Stimulated activated CD8-positive, alpha-beta memory T cell treated with anti-CD3 and anti-CD28 coated beads, Interleukin-12 subunit alpha, Interleukin-12 subunit beta, amount 100 ng/mL, for 4 hours (primary cell): ENCODE data around the gene EPC2.

Source experiments
- DNase-seq: peaks from one replicate; pipeline ENCODE4 v3.0.0-alpha.2; 2020; ENCODE audit warnings: low read depth

EPC2 gene, protein sequence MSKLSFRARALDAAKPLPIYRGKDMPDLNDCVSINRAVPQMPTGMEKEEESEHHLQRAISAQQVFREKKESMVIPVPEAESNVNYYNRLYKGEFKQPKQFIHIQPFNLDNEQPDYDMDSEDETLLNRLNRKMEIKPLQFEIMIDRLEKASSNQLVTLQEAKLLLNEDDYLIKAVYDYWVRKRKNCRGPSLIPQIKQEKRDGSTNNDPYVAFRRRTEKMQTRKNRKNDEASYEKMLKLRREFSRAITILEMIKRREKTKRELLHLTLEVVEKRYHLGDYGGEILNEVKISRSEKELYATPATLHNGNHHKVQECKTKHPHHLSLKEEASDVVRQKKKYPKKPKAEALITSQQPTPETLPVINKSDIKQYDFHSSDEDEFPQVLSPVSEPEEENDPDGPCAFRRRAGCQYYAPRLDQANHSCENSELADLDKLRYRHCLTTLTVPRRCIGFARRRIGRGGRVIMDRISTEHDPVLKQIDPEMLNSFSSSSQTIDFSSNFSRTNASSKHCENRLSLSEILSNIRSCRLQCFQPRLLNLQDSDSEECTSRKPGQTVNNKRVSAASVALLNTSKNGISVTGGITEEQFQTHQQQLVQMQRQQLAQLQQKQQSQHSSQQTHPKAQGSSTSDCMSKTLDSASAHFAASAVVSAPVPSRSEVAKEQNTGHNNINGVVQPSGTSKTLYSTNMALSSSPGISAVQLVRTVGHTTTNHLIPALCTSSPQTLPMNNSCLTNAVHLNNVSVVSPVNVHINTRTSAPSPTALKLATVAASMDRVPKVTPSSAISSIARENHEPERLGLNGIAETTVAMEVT

DNA sequence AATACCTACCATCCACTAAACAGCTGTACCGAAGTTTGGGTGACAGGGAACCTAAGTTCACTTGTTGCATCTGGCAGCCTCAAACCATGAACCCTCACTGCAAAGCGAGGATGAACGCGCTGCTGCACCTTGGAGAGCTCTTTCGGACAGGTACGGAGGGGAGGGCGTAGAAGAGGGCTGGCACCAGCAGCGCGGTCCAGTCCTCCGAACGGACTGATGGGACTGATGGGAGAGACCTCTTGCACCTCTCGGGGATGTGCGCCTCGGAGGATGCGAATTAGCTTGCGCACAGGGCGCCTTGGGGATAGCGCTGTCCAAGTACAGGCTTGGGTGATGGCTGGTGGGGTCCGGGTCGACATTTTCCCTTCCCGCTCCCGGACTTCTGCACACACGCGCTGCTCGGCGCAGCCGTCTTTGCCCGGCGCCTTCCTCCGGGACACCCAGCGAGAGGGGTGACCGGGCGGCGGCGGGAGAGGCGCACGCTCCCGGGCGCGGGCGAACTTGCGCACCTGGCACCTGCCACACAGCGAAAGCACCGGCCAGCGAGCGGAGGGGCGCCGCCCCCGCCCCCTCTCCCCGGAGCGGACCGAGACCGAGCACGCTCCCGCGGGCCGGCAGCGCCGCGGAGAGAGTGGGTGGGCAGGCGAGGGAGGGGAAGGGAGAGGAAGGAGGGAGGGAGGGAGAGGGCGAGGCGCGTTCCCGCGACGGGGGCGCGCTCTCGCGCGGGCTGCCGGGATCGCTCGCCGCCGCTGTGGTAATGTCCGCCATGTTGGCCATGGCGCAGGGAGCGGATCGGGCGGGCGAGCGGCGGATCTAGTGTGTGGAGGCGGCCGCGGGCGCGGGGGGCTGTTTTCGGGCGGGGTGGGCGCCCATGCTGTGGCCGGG, at the start of gene EPC2:
EPC2 (plus strand) TSS at position 754 of the 885 bp plus-strand sequence. CDS start 267 bp downstream, outside the sequence.
- DNase-seq: peak; percentile 89

DNA sequence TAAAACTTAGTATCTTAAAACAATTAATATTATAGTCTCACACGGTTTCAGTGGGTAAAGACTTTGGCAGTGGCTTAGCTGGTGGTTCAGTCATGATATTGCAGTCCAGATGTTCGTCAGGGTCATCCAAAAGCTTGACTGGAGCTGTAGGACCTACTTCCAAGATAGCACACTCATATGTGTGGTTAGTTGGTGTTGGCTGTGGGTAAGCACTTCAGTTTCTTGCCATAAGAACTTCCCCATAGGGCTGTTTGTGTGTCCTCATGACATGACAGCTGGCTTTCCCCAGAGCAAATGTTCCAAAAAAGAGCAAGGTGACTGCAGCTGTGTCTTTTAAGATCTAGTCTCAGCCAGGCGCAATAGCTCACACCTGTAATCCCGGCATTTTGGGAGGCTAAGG, 48.5 kb upstream of the EPC2 start:
- no peak for DNase-seq

DNA sequence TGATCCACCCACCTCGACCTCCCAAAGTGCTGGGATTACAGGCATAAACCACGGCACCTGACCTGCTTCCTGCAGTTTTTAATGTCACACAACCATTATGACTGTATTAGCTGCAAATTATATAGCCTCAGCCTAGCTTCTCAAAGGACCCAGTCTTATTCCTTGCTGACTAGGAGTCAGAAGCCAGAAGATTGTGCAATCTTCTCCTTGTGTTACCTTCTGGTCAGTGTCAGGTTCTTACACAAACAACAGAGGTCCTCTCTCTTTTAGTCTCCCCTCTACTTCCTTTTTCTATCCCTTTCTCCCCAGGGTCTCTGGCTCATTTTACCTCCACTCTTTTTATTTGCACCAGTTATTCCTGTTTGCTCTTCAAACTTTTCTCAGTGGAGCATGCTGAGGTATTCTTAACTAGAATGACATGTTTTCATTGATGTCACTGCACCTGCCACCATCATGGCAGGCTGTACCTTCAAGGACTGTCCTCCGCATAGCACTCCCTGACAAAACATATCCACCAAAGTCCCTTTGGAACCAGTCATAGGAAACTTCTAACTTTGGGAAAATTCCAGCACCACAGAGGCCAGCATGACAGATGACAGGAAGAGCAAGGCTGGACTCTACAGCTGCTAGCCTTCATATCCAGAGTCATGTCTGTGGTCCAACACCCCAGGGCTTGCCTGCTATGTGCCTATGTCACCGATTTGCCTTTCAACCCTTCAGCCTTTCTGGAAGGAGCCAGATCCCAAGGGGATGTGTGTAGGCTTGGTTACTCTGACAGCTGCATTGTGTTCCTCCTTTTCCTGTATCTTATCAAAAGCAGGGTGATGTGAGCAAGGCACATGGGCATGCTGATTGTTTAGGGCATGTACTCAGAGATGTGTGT, 45.2 kb upstream of the EPC2 start:
- DNase-seq: no peak

DNA sequence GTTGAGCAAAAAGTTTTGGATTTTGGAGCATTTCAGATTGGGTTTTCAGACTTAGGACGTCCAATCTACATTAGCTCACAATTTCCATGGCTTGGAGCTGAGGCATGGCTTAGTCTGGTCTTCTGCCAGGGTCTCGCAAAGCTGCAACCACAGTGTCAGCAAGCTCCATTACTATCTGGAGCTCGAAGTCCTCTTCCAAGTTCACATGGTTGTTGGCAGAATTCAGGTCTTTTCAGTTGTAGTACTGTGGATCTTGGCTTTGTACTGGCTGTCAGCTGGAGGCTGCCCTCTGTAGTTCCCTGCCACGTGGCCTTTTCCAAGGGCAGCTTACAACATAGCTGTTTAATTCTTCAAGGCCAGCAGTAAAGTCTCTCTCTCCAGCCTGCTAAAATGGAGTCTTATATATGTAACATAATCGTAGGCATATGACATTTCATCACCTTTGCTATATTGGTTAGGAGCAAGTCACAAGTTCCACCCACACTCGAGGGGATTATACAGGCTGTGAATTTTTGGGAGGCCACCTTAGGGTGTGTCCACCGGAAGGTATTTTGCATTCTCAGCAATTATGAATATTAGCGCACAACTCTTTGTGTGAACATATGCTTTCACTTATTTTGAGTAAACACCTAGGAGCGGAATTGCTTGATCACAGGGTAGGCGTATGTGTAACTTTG, 41.5 kb upstream of the EPC2 start:
- DNase-seq: no peak

DNA sequence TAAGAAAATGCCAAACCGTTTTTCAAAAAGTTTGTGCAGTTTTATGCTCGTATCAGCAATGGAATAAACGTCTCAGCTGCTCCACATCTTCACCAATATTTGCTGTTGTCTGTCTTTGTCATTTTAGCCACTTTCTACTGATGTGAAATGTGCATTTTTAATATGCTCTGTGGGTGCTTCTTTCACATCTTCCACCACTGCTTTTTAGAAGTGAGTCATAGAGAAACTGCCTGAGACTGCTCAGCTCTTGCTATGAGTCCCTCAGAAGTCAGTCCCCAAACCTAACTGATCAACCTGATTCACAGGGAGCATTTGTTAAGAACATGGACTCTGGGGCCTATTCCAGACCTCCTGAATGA, 41.0 kb upstream of the EPC2 start:
- DNase-seq: no peak

DNA sequence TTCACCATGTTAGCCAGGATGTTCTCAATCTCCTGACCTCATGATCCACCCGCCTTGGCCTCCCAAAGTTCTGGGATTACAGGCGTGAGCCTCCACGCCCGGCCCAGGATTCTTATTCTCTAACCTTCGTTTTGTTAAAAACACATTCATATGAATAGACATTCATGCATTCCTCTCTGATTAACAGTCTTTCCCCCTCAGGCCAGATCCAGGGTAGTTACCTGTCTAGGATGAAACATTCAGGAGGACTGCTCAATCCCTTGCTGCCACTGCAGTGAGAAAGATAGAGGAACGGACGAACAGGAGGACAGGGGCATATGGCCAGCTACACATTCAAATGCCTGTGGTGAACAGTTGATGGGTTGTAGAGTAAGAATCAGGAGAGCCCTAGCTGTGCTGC, 39.6 kb upstream of the EPC2 start:
- DNase-seq: no peak

DNA sequence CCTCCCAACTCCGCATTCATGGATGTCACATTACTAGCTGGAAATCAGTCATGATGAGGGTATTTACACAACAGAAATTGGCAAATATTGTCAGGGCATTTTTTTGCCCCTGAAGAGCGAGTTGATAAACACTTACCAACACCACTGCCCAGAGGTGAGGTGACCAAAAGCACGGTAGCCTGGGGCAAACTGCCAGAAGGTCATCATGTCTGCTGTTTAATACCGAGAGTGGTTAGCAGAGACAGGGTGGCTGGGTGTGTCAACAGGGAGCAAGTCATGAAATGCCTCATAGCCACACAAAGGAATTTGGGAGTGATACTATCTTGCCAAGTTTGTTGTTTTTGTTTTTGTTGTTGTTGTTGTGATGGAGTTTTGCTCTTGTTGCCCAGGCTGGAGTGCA, 37.0 kb upstream of the EPC2 start:
- DNase-seq: no peak

DNA sequence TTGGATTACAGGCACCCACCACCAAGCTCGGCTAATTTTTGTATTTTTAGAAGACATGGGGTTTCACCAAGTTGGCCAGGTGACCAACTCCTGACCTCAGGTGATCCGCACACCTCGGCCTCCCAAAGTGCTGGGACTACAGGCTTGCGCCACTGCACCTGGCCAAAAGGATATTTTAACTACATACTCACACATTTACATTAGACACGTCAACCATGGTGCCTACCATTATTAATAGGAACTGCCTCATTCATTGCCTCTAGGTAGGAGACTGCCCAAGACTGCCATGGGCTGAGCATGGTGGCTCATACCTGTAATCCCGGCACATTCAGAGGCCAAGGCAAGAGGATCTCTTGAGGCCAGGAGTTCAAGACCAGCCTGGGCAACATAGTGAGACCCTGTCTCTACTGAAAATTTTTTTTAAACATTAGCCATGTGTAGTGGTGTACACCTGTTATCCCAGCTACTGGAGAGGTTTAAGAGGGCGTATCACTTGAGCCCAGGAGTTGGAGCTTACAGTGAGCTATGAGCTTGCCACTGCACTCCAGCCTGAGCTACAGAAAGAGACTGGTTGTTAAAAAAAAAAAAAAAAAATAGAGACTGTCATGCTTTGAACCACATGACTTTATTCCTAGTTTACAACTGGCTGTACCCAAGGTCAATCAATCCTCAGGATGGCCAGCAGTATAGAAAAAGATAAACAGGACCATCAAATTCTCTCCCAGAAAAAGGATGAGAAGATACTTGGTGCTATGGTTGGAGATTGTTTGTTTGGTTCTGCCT, 31.1 kb upstream of the EPC2 start:
- no peak for DNase-seq

DNA sequence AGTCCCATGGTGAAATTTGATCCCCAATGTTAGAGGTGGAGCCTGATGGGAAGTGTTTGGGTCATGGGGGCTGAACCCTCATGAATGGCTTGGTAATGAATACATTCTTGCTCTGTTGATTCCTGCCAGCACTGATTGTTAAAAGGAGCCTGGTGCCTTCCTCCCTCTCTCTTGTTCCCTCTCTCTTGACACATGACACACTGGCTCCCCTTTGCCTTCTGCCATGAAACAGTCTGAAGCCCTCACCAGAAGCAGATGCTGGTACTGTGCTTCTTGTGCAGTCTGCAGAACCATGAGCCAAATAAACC, 30.6 kb upstream of the EPC2 start:
- DNase-seq: no peak

DNA sequence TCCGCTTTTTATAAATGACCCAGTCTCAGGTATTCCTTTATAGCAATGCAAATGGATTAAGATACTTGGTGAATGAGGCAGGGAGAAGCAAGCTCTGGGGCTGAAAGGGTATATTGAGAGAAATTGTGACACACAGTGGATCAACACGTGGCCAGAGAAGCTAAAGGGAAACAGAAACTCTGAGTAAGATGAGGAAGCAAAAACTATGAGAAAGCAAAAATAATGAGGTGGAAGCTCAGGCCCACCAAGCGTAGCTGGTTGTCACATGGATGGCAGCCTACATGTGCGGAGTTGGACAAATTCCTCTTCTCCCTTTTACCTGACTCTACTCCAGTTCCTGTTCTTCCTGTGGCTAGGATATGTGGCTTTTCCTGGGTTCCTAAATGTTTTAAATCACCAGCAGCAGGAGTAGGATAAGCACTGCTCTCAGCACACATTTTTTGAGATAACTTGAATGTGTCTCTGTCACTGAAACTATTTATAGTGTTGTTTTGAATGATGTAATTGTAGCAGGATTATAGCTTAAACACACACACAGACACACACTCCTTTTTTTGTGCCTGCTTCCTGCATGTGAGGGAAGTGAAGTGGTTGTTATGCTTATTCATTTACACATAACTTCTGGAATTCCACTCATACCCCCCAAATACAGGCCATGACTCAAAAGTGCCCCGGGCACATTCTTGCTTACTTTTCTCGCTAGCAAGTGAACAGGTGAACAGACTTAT, 30.1 kb upstream of the EPC2 start:
- DNase-seq: no peak

DNA sequence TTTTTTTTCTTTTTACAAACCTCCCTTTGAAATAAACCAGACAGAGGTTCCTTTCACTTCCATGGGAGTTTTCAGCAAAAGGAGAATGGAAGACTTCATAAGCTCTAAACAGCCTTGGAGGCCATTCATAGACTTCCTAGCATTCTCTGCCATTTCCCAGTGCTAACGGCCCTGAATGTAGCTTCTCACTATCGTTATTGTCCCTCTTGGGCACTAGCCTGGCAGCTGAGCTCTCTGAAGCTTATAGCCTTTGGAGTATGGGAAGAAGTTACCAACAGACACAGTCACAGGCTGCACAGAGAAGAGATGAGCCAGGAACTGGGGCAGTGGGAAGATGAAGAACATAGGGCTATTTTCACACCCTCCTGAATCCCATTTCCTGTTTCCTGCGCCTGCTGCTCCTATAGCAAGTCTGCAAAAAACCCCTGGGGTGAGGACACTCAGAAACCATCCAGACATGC, 29.1 kb upstream of the EPC2 start:
- no peak for DNase-seq

DNA sequence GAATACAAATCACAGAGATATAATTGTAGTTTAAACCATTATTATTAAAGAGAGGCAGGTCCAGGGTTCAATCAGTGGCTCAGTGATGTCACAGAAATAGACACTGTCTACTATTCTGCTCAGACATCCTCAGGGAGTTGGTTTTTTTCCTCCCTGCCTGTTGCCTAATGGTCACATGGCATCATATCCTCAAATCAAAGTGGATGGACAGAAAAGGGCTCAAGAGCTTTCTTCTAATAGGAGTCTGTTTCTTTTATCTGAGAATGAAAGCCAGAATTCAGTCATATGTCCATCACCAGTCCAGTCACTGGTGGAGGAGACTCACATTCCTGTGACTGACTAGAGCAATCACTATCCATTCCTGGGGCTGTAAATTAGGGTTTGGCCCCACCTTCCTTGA, 27.9 kb upstream of the EPC2 start:
- no peak for DNase-seq

DNA sequence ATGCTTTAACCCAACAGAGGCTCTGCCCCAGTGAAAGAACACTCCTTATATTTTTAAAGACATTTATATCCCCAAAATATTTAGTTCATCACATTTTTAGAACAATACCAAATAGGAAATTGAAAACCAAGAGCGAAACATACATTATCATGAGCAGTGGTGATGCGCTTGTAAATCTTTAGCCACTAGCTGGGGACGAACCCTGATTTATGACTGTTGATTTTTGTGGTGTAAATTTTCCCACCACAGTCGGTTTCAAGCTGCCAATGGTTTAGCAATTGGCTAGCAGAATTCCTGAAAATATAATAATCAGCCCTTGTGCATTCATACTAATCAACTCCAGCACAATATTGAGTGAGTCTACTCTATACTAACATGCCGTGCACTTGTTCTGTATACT, 27.3 kb upstream of the EPC2 start:
- no peak for DNase-seq

DNA sequence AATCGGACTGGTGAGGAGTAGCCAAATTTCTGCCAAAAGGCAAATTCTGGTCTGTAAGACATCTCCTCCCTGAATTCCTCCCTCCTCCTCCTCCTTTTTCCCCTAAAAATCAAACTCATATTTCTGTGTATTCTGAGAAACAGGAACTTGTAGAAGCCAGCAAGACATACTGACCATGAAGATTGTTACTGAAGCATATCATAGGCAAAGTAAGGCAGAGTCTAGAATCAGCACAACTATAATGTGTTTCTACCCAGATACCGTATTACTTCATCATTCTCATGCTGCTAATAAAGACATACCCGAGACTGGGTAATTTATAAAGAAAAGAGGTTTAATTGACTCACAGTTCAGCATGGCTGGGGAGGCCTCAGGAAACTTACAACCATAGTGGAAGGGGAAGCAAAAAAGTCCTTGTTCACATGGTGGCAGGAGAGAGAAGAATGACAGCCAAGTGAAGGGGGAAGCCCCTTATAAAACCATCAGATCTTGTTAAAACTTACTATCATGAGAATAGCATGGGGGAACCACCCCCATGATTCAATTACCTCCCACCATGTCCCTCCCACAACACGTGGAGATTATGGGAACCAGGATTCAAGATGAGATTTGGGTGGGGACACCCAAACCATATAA, 24.9 kb upstream of the EPC2 start:
- no peak for DNase-seq

DNA sequence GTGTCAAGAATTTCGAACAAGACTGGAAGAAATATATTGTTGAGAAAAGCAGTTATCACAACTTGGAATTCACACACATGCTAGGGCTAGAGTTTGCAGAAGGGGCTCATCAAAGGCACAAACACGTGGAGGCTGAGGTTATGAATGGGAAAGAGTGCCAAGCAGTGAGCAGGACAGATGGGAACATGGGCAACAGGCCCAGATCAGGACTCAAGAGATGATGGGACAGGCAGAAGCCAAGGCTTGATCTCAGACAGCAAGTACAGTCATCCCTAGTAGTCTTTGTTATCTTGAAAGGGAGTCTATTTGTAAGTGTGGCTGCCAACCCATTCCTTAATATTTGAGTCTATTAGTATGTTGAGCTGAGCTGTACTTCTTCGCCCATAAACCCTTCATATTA, 22.2 kb upstream of the EPC2 start:
- no peak for DNase-seq

DNA sequence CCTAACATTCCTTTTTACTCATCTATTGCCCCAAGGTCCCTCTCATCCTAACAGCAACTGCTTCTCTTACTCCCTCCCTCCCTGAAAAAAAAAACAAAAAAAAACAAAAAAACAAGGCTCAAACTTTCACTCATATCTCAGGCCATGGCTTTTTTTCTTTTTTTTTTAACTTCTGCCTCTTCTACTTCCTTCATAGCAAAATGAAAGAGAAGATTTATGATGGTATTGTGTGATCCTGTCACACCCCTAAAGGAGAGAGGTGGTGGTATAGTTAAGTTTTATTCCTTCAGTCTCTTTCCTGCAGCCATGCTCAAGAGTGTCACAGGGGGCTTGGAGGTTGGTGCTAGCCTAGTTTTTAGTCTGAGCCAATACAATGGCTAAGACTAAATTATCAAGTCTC, 21.5 kb upstream of the EPC2 start:
- no peak for DNase-seq

DNA sequence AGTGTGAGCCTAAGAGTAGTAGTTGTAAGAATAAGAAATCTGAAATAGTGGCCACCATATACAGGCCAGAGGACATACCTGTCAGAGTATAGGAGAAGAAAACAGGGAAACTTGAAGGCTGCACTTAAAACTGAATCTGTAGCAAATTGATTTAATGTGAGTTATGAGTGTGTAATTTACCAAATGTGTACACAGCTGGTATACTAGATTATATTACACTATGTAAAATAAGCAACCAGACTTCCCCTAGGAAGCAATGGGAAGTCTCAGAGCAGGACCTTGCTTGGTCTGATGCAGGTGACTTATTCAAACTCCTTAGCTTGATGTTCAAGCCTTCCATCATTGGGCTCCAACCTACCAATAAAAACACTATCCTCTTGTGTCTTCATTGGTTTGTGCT, 17.3 kb upstream of the EPC2 start:
- no peak for DNase-seq

DNA sequence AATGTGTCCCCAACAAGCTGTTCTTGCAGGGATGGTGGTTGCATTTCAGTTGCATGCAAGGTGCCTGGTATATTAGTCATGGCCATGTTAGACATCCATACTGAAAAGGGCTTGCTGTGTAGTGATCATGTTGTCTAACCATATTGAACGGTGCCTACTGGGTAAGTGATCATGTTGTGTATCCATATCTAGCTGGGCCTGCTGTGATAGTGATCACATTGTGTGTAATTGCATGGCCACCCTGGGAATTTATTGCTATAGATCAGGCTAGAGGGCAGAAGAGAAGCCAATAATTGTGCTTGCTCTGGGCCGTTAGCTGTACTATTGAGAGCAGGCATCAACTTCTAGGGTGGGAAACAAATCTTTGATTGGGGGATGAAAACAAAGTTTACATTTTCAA, 9.8 kb upstream of the EPC2 start:
- DNase-seq: no peak

DNA sequence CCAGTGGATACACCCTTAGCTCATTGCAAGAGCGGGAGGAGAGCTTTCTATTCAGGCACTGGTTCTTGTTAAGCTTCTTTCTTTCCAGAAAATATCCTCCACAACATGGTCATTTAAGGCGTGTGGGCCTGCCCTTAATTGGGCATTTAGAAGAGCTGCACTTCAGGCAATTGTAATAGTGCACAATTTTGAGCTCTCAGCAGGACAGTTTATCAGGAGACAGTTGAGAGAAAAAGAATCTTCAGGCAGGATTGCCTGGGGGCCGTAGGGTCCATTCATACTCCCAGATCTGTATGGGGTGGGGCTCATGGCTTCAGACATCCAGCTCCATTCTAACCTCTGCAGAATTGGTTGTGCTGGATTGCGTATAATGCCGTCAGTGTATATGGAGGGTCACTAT, 6.0 kb upstream of the EPC2 start:
- no peak for DNase-seq
